Astrocyte of the spinal cord (primary cell): ENCODE results near the gene VWA3B.
A peak's percentile ranks its signal among the peaks of the same experiment; 100 is the strongest.
"Not testable (repeated sequence)": the region's sequence is repeated elsewhere in the genome, so short reads cannot be mapped to it uniquely, and the experiment has no call there.

ENCODE experiments used
- DNase-seq: peaks from one replicate; pipeline ENCODE4 v3.0.0; 2011; ENCODE audit warnings: low read depth, low spot score
- H3K4me3 ChIP-seq: 2 replicates; pipeline ENCODE4 v1.5.1; 2011; ENCODE audit warnings: low read depth, mild to moderate bottlenecking, low read length, moderate library complexity
- in situ Hi-C: cut with HindIII; loops from 2 replicates; pipeline ENCODE4 v1.10.0; 2017; ENCODE audit warnings: low sequenced_read_pairs
- TF ChIP-seq, protein P1 (sequence below): IDR thresholded peaks from 2 replicates; pipeline ENCODE4 v1.5.1; 2012; ENCODE audit warnings: low read depth, mild to moderate bottlenecking, low read length, inconsistent platforms

VWA3B gene

DNA sequence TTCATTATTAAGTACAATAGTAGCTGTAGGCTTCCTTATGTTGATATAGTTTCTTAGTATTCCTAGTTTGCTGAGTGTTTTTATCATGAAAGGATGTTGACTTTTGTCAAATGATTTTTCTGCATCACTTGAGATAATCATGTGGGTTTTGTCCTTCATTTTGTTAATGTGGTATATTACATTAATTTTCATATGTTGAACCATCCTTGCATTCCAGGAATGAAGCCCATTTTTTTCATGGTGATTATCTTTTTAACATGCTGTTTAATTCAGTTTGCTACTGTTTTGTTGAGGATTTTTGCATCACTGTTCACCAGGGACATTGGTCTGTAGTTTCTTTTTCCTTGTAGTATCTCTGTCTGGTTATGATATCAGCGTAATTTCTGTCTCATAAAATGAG, 176.4 kb downstream of the VWA3B start:
- TF ChIP-seq, protein P1, sequence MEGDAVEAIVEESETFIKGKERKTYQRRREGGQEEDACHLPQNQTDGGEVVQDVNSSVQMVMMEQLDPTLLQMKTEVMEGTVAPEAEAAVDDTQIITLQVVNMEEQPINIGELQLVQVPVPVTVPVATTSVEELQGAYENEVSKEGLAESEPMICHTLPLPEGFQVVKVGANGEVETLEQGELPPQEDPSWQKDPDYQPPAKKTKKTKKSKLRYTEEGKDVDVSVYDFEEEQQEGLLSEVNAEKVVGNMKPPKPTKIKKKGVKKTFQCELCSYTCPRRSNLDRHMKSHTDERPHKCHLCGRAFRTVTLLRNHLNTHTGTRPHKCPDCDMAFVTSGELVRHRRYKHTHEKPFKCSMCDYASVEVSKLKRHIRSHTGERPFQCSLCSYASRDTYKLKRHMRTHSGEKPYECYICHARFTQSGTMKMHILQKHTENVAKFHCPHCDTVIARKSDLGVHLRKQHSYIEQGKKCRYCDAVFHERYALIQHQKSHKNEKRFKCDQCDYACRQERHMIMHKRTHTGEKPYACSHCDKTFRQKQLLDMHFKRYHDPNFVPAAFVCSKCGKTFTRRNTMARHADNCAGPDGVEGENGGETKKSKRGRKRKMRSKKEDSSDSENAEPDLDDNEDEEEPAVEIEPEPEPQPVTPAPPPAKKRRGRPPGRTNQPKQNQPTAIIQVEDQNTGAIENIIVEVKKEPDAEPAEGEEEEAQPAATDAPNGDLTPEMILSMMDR = no peak
- in situ Hi-C loops = no loop called here

DNA sequence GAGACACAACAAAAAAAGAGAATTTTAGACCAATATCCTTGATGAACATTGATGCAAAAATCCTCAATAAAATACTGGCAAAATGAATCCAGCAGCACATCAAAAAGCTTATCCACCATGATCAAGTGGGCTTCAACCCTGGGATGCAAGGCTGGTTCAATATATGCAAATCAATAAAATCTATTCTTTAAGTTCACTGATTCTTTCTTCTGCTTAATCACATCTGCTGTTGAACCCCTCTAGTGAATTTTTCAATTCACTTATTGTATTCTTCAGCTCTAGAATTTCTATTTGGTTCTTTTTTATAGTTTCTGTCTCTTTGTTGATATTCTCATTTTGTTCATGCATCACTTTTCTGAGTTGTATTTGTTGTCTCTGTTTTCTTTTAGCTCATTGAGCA, 181.3 kb downstream of the VWA3B start:
- H3K4me3 ChIP-seq, in situ Hi-C loops, DNase-seq: not testable (repeated sequence)

More for the DNA sequence above, 176.4 kb downstream of the VWA3B start:
- no peak overlapping the region for H3K4me3 ChIP-seq
- no peak for DNase-seq

DNA sequence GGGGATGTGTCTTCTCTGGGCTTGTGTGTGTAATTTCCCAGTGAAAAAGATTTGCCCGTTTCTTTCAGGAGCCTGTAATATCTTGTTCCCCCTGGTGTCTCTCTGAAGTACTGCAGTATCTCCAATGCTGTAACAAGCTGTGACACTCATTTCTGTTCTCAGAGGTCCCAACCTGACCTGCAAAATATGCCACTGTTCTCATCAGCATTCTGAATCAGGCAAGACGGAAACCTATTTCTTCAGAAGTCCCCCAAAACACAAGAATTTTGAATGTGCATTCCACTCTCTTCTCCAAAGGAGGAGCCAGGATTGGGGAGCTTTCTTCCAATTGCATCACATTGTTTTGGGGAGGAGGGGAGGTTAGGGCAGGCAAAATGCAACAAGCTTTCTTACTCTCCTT, 182.3 kb downstream of the VWA3B start:
- in situ Hi-C loops = no loop called here
- TF ChIP-seq, protein P1 = peak; percentile 83

DNA sequence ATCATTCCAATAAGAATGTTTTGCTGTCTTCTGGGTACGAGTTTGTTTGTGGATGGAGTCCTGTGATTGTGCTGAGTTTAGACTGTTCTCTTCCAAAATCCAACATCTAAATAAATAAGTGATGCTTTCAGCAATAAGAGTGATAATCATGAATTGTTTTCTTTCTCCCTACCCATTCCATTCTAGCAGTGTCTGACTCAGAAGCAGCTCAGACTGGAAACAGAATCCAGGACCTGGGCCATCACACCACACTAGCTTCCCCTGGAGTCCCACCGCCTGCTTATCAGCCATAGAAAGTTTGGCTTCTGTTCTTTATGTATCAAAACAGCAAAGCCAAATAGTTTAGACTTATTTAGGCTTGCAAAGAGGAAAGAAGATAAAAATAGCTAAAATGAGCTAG, 182.9 kb downstream of the VWA3B start:
- no peak overlapping the region for H3K4me3 ChIP-seq
- DNase-seq = no peak
- in situ Hi-C loops = no loop called here
- TF ChIP-seq, protein P1 = no peak

More for the DNA sequence above, 182.3 kb downstream of the VWA3B start:
- no peak overlapping the region for H3K4me3 ChIP-seq
- peak; percentile 58 for DNase-seq

DNA sequence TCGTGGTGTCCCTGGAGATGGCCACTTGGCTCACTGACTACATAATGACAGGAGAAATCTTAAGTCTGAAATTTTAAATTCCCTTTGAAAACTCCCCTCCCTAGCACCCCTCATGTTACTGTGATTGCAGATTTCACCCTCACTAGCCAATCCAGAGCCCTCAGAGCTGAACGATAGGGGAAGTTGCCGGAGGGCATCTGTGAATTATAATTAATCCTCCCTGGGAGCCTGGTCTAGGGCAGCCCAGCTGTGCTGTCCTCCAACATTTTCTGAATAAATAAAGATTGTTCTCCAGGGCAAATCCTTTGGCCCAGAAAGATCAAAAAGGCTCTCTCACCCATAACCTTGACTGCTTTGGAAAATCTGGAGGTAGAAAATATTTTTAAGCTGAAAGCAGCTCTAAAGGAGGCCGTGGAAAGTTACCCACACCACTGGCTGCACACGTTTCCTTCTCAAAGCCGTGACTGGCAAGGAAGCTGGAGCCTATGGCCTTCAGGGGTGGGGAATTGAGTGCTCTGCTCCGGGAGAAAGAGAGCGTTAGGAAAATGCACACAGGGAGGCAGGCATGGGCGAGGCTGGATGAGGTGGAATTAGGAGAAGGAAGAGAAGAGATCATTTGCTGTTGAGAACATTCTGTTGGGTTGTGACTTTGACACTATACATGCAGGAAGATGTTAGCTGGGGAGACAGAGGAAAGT, 190.3 kb downstream of the VWA3B start:
- in situ Hi-C loops = no loop called here
- DNase-seq = no peak
- TF ChIP-seq, protein P1 = no peak
- no peak overlapping the region for H3K4me3 ChIP-seq

DNA sequence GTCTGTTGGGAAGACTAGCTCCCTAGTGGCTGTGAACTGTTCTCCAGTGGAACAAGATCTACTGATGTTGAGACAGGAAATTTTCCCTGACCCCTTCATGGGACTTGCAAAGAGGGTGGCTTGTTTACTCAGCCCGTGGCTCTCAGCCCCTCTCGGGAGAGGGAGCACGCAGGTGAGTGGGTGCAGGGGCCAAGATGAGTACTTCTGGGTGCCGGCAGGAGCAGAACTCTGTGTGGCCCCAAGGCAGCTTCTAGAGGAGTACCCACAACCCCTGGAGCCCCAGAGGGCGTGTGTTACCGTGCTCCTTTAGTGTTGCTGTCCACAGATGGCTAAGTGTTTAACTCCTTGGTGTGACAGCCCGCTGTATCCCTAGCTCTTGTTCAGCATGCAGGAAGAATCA, 191.1 kb downstream of the VWA3B start:
- TF ChIP-seq, protein P1 = no peak
- no peak for DNase-seq
- in situ Hi-C loops = no loop called here
- no peak overlapping the region for H3K4me3 ChIP-seq

DNA sequence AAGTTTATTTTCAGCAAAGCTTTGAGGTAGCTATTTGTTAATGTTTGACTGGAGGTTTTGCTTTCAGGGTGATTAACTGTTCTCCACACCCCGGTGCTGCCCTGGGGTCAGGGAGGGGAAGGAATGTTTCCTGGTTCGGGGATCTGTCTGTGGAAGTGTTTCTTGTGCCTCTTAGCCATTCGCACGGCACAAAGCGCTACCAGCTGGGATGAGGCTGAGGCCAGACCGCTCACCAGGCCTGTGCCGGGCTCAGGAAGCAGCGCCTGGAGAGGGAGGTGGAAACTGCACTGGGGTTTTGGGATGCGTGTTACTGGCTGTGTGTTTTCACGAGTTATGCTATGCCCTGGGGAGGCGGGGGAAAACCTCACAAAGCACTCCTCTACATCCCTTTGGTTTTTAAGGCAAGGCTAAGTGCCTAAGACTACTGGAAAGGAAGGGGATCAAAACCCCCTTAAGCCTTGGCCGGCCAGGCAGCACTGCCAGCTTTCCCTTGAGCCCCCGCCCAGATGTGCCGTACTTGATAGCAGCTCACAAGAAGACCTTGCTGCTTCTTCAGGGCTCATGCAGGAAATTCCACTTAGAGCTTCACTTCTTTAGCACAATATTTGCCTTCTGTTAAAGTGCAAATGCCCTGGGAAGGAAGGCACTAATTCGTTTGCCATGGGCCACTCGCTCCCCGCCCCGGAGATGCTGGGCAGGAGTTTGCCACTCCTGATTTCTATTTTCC, 193.6 kb downstream of the VWA3B start:
- no peak for DNase-seq
- TF ChIP-seq, protein P1 = no peak
- in situ Hi-C loops = no loop called here
- no peak overlapping the region for H3K4me3 ChIP-seq
